Testis (tissue), 3 donors: Measurements from ENCODE around the gene SLC16A12. TPM values are rescaled to one million over a fixed set of nuclear protein-coding genes. Genes with fewer than 3 reads are reported as not detected.

ENCODE experiments used
- DNase-seq: peaks from one replicate; pipeline ENCODE4 v3.0.0-alpha.2; 2019
- H3K27ac ChIP-seq, 2 donors: fragments of 200-600 bp; sonication (generic); one replicate each; pipeline ENCODE4 v1.5.1; 2019
- H3K27me3 ChIP-seq: fragments of 200-600 bp; sonication (generic); one replicate; pipeline ENCODE4 v1.5.1; 2019
- H3K36me3 ChIP-seq: fragments of 200-600 bp; sonication (generic); one replicate; pipeline ENCODE4 v1.5.1; 2017; ENCODE audit warnings: low read depth; ENCODE audit errors: missing control alignments
- H3K4me1 ChIP-seq: fragments of 200-600 bp; sonication (generic); one replicate; pipeline ENCODE4 v1.5.1; 2019
- H3K4me3 ChIP-seq, 2 donors: fragments of 200-600 bp; sonication (generic); one replicate each; pipeline ENCODE4 v1.5.1; 2017 to 2019
- H3K9me3 ChIP-seq: fragments of 200-600 bp; sonication (generic); one replicate; pipeline ENCODE4 v1.5.1; 2017
- CTCF ChIP-seq, 3 experiments: fragments of 450-650 bp in 2 of 3; fragments of 200-600 bp in 1 of 3; sonication (generic) in 1 of 3; IDR thresholded peaks; one replicate each; pipeline ENCODE4 v1.5.1; 2016 to 2019; ENCODE audit warnings: antibody characterized with exemption in 3 of 3, mild to moderate bottlenecking in 2 of 3, moderate library complexity in 1 of 3
- POLR2A ChIP-seq: fragments of 450-650 bp; IDR thresholded peaks from one replicate; pipeline ENCODE4 v1.6.1; 2017; ENCODE audit warnings: antibody characterized with exemption, mild to moderate bottlenecking, moderate library complexity
- WGBS, 2 donors: methylation state at CpG; one replicate each; pipeline ENCODE4 v1.1.5; 2018; 5-methylcytosine and 5-hydroxymethylcytosine counted together
- intact Hi-C: fragments of 100-400 bp; cut with DNase I; formaldehyde crosslinking; loops from one replicate; pipeline ENCODE4 v1.15.1; 2023; ENCODE audit warnings: low total_unique reads
- polyA plus RNA-seq: library from polyadenylated mRNA; stranded (reverse); fragments of 350-450 nt; fragmentation: Illumina TruSeq; extraction: RNeasy Lipid Tissue Mini Kit (QIAGEN cat#74804); gene quantifications from one replicate; pipeline ENCODE4 v1.2.3, GENCODE V29; 2014; ENCODE audit warnings: low read depth, low replicate concordance; ENCODE audit not compliant: insufficient read depth
- total RNA-seq, 2 donors: library from RNA; depleted of rRNA; stranded (reverse); fragments of >200 nt; gene quantifications; one replicate each; pipeline ENCODE4 v1.2.3, GENCODE V29; 2016

Gene SLC16A12
- total and polyA plus RNA-seq, 3 donors from 2014 or later, result 1.9 to 6.0 (median 2.8) TPM

GRCh38 chr10:89475125-89475524, 60.3 kb downstream of the SLC16A12 start:
- TF ChIP-seq POLR2A (no peak), CTCF (IDR thresholded peaks at IDR 0.05) (no peak)
- WGBS, 2 donors, result 23 to 25% methylated on average over 2 of the region's 2 CpGs
- intact Hi-C loops, result loop anchor here (10.0 kb wide), 1 partner anchor 60 kb away; the partner anchor contains the start of gene SLC16A12

GRCh38 chr10:89474452-89474851, 60.9 kb downstream of the SLC16A12 start:
- Histone ChIP-seq H3K4me1 (peaks cover 45% of the 10 kb centered on the region), H3K27ac (peak overlapping the region in 1 of 2 donors; percentile 83), H3K9me3 (no peaks in the 10 kb centered on the region), H3K36me3 (no peaks in the 10 kb centered on the region), H3K4me3 (no peak overlapping the region), H3K27me3 (no peaks in the 10 kb centered on the region)
- TF ChIP-seq POLR2A (no peak), CTCF (IDR thresholded peaks at IDR 0.05) (no peak)
- intact Hi-C loops, result loop anchor here (10.0 kb wide), 1 partner anchor 60 kb away; the partner anchor contains the start of gene SLC16A12
- 91 to 93% methylated on average over 4 of the region's 4 CpGs for WGBS, 2 donors
- no peak for DNase-seq

More at GRCh38 chr10:89475125-89475524, 60.3 kb downstream of the SLC16A12 start:
- DNase-seq, result no peak
- Histone ChIP-seq H3K27me3 (no peaks in the 10 kb centered on the region), H3K9me3 (no peaks in the 10 kb centered on the region), H3K4me1 (peaks cover 50% of the 10 kb centered on the region), H3K36me3 (no peaks in the 10 kb centered on the region), H3K4me3 (no peak overlapping the region), H3K27ac (peak overlapping the region; percentile 78 to 83)

- H3K27ac ChIP-seq, result no peak overlapping the region
These were observed 64.1 kb downstream of the SLC16A12 start for GRCh38 chr10:89471110-89471809.

GRCh38 chr10:89470628-89471027, 64.8 kb downstream of the SLC16A12 start:
- Histone ChIP-seq H3K27ac (no peak overlapping the region), H3K36me3 (no peaks in the 10 kb centered on the region), H3K9me3 (no peaks in the 10 kb centered on the region), H3K4me3 (no peak overlapping the region), H3K27me3 (no peaks in the 10 kb centered on the region), H3K4me1 (peaks cover 11% of the 10 kb centered on the region)
- TF ChIP-seq POLR2A, result no peak
- no peak for TF ChIP-seq CTCF (IDR thresholded peaks at IDR 0.05)
- 55 to 64% methylated on average over 2 of the region's 2 CpGs for WGBS, 2 donors
- no peak for DNase-seq
- intact Hi-C loops, result loop anchor here (10.0 kb wide), 1 partner anchor 64 kb away; the partner anchor contains the start of gene SLC16A12

More at GRCh38 chr10:89471110-89471809, 64.1 kb downstream of the SLC16A12 start:
- Histone ChIP-seq H3K4me3 (no peak overlapping the region), H3K27me3 (no peaks in the 10 kb centered on the region), H3K4me1 (peaks cover 15% of the 10 kb centered on the region), H3K36me3 (no peaks in the 10 kb centered on the region), H3K9me3 (no peaks in the 10 kb centered on the region)
- WGBS, 2 donors, result 91 to 100% methylated on average over 1 of the region's 1 CpG
- no peak for TF ChIP-seq POLR2A
- no peak for TF ChIP-seq CTCF (IDR thresholded peaks at IDR 0.05)
- DNase-seq, result no peak
- intact Hi-C loops, result loop anchor here (10.0 kb wide), 1 partner anchor 64 kb away; the partner anchor contains the start of gene SLC16A12

GRCh38 chr10:89469517-89469916, 65.9 kb downstream of the SLC16A12 start:
- DNase-seq, result no peak
- intact Hi-C loops, result no loop called here
- Histone ChIP-seq H3K27me3 (no peaks in the 10 kb centered on the region), H3K4me1 (no peaks in the 10 kb centered on the region), H3K9me3 (no peaks in the 10 kb centered on the region), H3K4me3 (no peak overlapping the region), H3K36me3 (no peaks in the 10 kb centered on the region), H3K27ac (no peak overlapping the region)
- TF ChIP-seq CTCF (IDR thresholded peaks at IDR 0.05) (no peak), POLR2A (no peak)
